ENCODE data around the gene MEGF11. TPM values are rescaled to one million over a fixed set of nuclear protein-coding genes. Genes with fewer than 3 reads are reported as not detected.
A peak's percentile ranks its signal among the peaks of the same experiment; 100 is the strongest.

MEGF11 gene
- total RNA-seq, 1 donor from 2014 or later, result 0.06 TPM

DNA sequence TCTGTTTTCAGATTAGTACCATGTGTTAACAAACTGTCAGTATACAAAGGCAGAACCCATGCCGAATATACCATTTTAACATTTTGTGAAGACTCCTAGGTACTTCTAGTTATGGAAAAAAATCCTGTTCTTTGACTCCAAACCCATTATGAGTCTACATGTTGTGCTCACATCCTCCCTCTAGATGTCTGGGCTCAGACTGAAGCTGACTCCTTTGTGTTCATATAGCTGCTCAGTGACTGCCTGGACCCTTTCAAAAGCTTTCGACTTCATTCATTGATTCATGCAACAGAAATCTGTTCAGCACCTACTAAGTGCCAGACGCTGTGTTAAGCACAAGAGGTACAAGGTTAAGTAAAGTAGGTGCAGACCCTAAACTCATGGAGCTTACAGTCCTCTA, 60.5 kb downstream of the MEGF11 start:
- Mint-ChIP-seq H3K9me3 (no peaks in the 10 kb centered on the region), H3K4me1 (peaks cover 30% of the 10 kb centered on the region), H3K36me3 (no peaks in the 10 kb centered on the region), H3K4me3 (no peak overlapping the region), H3K27ac (no peak overlapping the region), H3K27me3 (ENCODE audit: insufficient read depth, low read depth) (peaks cover 3% of the 10 kb centered on the region)
- Histone ChIP-seq H3K79me2 (ENCODE audit: low read depth) (no peaks in the 10 kb centered on the region), H3K27me3 (no peaks in the 10 kb centered on the region), H3K9ac (no peak overlapping the region), H3K4me2 (no peak overlapping the region), H3K4me3 (no peak overlapping the region), H3K4me1 (peaks cover 26% of the 10 kb centered on the region), H2AFZ (replicated peaks) (no peak overlapping the region), H4K20me1 (ENCODE audit: low read depth) (no peaks in the 10 kb centered on the region), H3F3A (ENCODE audit: low read depth) (peaks cover 28% of the 10 kb centered on the region), H3K27ac (no peak overlapping the region), H3K9me3 (ENCODE audit: low read depth) (no peaks in the 10 kb centered on the region), H3K36me3 (no peaks in the 10 kb centered on the region)
- DNase-seq (ENCODE audit: low spot score), result no peak
- TF ChIP-seq, protein P1, sequence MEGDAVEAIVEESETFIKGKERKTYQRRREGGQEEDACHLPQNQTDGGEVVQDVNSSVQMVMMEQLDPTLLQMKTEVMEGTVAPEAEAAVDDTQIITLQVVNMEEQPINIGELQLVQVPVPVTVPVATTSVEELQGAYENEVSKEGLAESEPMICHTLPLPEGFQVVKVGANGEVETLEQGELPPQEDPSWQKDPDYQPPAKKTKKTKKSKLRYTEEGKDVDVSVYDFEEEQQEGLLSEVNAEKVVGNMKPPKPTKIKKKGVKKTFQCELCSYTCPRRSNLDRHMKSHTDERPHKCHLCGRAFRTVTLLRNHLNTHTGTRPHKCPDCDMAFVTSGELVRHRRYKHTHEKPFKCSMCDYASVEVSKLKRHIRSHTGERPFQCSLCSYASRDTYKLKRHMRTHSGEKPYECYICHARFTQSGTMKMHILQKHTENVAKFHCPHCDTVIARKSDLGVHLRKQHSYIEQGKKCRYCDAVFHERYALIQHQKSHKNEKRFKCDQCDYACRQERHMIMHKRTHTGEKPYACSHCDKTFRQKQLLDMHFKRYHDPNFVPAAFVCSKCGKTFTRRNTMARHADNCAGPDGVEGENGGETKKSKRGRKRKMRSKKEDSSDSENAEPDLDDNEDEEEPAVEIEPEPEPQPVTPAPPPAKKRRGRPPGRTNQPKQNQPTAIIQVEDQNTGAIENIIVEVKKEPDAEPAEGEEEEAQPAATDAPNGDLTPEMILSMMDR (IDR thresholded peaks at IDR 0.05), result no peak
- TF ChIP-seq EZH2phosphoT487 (IDR thresholded peaks at IDR 0.05) (no peak), EZH2 (IDR thresholded peaks at IDR 0.05) (no peak)

DNA sequence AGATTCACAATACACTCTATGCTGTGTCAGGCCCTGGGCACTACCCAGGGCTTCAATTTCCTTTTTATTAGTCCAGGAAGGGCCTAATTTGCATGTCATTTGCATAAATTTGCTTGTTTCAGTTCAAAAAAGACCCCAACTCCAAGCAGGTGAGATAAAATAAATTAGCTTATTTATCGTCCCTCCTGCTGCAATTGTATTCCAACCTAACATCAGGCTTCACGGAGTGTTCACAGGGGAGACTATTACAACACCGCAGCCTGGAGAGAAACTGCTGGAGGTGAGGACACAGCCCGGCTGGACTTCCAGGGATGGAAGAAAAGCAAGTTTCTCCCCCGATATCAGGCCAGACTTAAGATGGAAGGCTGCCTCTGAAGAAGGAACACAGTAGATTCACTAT, 62.8 kb downstream of the MEGF11 start:
- DNase-seq (ENCODE audit: low spot score), result no peak
- no peaks in the 10 kb centered on the region for H3K9me3 ChIP-seq (ENCODE audit: low read depth)
- no peaks in the 10 kb centered on the region for H3K79me2 ChIP-seq (ENCODE audit: low read depth)
- no peak overlapping the region for H3K9ac ChIP-seq
- Mint-ChIP-seq H3K36me3 (no peaks in the 10 kb centered on the region), H3K27ac (no peak overlapping the region), H3K27me3 (ENCODE audit: insufficient read depth, low read depth) (peaks cover 6% of the 10 kb centered on the region), H3K9me3 (no peaks in the 10 kb centered on the region), H3K4me3 (no peak overlapping the region), H3K4me1 (peaks cover 40% of the 10 kb centered on the region)
- no peaks in the 10 kb centered on the region for H4K20me1 ChIP-seq (ENCODE audit: low read depth)
- H3K36me3 ChIP-seq, result no peaks in the 10 kb centered on the region
- H3K4me2 ChIP-seq, result no peak overlapping the region
- H2AFZ ChIP-seq (replicated peaks), result no peak overlapping the region
- peaks cover 28% of the 10 kb centered on the region for H3F3A ChIP-seq (ENCODE audit: low read depth)
- no peak overlapping the region for H3K27ac ChIP-seq
- TF ChIP-seq, protein P1 (IDR thresholded peaks at IDR 0.05), result no peak
- TF ChIP-seq EZH2 (IDR thresholded peaks at IDR 0.05) (no peak), EZH2phosphoT487 (IDR thresholded peaks at IDR 0.05) (no peak)
- H3K4me1 ChIP-seq, result peaks cover 34% of the 10 kb centered on the region
- no peaks in the 10 kb centered on the region for H3K27me3 ChIP-seq
- H3K4me3 ChIP-seq, result no peak overlapping the region

DNA sequence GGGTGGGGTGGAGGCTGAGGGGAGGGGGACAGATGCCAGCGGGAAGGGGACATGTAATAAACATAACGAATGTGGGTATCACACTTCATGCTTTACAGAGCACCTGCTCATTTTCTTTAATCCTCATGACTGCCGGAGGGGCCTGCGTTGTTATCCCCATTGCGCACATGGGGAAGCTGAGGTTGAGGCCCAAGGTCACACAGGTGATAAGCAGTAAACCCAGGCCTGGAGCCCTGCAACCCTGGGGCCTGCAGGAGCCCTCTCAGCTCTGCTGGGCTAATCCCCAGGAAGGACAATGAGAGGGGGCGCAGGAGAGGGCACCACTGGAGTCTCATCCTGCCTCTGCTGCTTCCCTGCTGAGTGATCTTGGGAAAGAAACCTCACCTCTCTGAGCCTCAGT, 64.3 kb downstream of the MEGF11 start:
- no peak overlapping the region for H3K4me3 ChIP-seq
- H3K4me1 Mint-ChIP-seq, result peaks cover 47% of the 10 kb centered on the region
- peak overlapping the region; percentile 34 for H3K4me2 ChIP-seq
- H3K27ac ChIP-seq, result no peak overlapping the region
- H3K36me3 Mint-ChIP-seq, result no peaks in the 10 kb centered on the region
- TF ChIP-seq, protein P1 (IDR thresholded peaks at IDR 0.05), result no peak
- TF ChIP-seq EZH2phosphoT487 (IDR thresholded peaks at IDR 0.05) (no peak), EZH2 (IDR thresholded peaks at IDR 0.05) (no peak)
- H4K20me1 ChIP-seq (ENCODE audit: low read depth), result no peaks in the 10 kb centered on the region
- no peak overlapping the region for H3K4me3 Mint-ChIP-seq
- H3K79me2 ChIP-seq (ENCODE audit: low read depth), result no peaks in the 10 kb centered on the region
- H3K36me3 ChIP-seq, result no peaks in the 10 kb centered on the region
- peaks cover 28% of the 10 kb centered on the region for H3F3A ChIP-seq (ENCODE audit: low read depth)
- no peaks in the 10 kb centered on the region for H3K9me3 Mint-ChIP-seq
- no peak overlapping the region for H2AFZ ChIP-seq (replicated peaks)
- no peaks in the 10 kb centered on the region for H3K9me3 ChIP-seq (ENCODE audit: low read depth)
- H3K27ac Mint-ChIP-seq, result no peak overlapping the region
- no peaks in the 10 kb centered on the region for H3K27me3 ChIP-seq
- H3K4me1 ChIP-seq, result peaks cover 34% of the 10 kb centered on the region
- H3K9ac ChIP-seq, result no peak overlapping the region
- peaks cover 8% of the 10 kb centered on the region for H3K27me3 Mint-ChIP-seq (ENCODE audit: insufficient read depth, low read depth)
- DNase-seq (ENCODE audit: low spot score), result no peak

Measured in neural progenitor cell (in vitro differentiated cells).